Fibroblast of lung (primary cell): Measurements from ENCODE around the gene OR2T6. TPM values are rescaled to one million over a fixed set of nuclear protein-coding genes. Genes with fewer than 3 reads are reported as not detected.

Source experiments
- DNase-seq, 2 donors: peaks; one replicate each; pipeline versions ENCODE4 v3.0.0 to v3.0.0-alpha.2; 2010; ENCODE audit warnings: low read depth in 2 of 2
- H2AFZ ChIP-seq: 2 replicates; pipeline ENCODE4 v1.5.1; 2012; ENCODE audit warnings: low read length, control low read depth, inconsistent platforms
- H3K27ac ChIP-seq: 2 replicates; pipeline ENCODE4 v1.5.1; 2011; ENCODE audit warnings: low read length, control low read depth; ENCODE audit not compliant: insufficient read depth
- H3K27me3 ChIP-seq: 2 replicates; pipeline ENCODE4 v1.5.1; 2011; ENCODE audit warnings: mild to moderate bottlenecking, low read length; ENCODE audit not compliant: control insufficient read depth, insufficient read depth
- H3K36me3 ChIP-seq: 2 replicates; pipeline ENCODE4 v1.5.1; 2011; ENCODE audit warnings: low read length; ENCODE audit not compliant: control insufficient read depth, insufficient read depth
- H3K4me1 ChIP-seq: 2 replicates; pipeline ENCODE4 v1.5.1; 2011; ENCODE audit warnings: low read length; ENCODE audit not compliant: control insufficient read depth, insufficient read depth; ENCODE audit errors: extremely low read depth
- H3K4me2 ChIP-seq: 2 replicates; pipeline ENCODE4 v1.5.1; 2011; ENCODE audit warnings: low read length, control low read depth; ENCODE audit not compliant: insufficient read depth; ENCODE audit errors: extremely low read depth
- H3K4me3 ChIP-seq, 4 experiments: fragments of 200-600 bp in 1 of 4; sonication (generic) in 1 of 4; replicated peaks in 1 of 4; 2 replicates each; pipeline ENCODE4 v1.5.1; 2011 to 2016; ENCODE audit warnings: low read length in 4 of 4, low read depth in 3 of 4, mild to moderate bottlenecking in 3 of 4, control low read depth in 2 of 4, inconsistent platforms in 1 of 4, mixed read lengths in 1 of 4; ENCODE audit not compliant: insufficient read depth in 1 of 4; ENCODE audit errors: control extremely low read depth in 1 of 4
- H3K79me2 ChIP-seq: 2 replicates; pipeline ENCODE4 v1.5.1; 2012; ENCODE audit warnings: mild to moderate bottlenecking, low read length, inconsistent platforms; ENCODE audit not compliant: control insufficient read depth, insufficient read depth
- H3K9ac ChIP-seq: 2 replicates; pipeline ENCODE4 v1.5.1; 2011; ENCODE audit warnings: mild to moderate bottlenecking, low read length, control low read depth; ENCODE audit not compliant: insufficient read depth
- H3K9me3 ChIP-seq: 2 replicates; pipeline ENCODE4 v1.5.1; 2012; ENCODE audit warnings: low read depth, low read length; ENCODE audit not compliant: control insufficient read depth, insufficient read depth
- H4K20me1 ChIP-seq: 2 replicates; pipeline ENCODE4 v1.5.1; 2011; ENCODE audit warnings: low read length; ENCODE audit not compliant: control insufficient read depth, insufficient read depth; ENCODE audit errors: extremely low read depth
- EZH2 ChIP-seq: IDR thresholded peaks from 2 replicates; pipeline ENCODE4 v1.5.1; 2012; ENCODE audit warnings: low read length, control low read depth, mild to moderate bottlenecking; ENCODE audit errors: missing control alignments
- polyA plus RNA-seq, 2 donors: library from polyadenylated mRNA; depleted of rRNA in 1 of 2; stranded (reverse) in 1 of 2; unstranded in 1 of 2; fragments of >200 nt; gene quantifications; 2 replicates each; pipeline ENCODE4 v1.2.1, GENCODE V29; 2011 to 2012; ENCODE audit warnings: missing spikeins in 1 of 2
- total RNA-seq: library from RNA; depleted of rRNA; stranded (reverse); fragments of >200 nt; gene quantifications from 2 replicates; pipeline ENCODE4 v1.2.1, GENCODE V29; 2014
- TF ChIP-seq, protein P1 (sequence below), 2 donors: IDR thresholded peaks in 1 of 2; conservative IDR thresholded peaks in 1 of 2; 1 replicate in 1 of 2; 2 replicates in 1 of 2; pipeline ENCODE4 v1.5.1; 2011 to 2012; ENCODE audit warnings: low read length in 2 of 2, control low read depth in 1 of 2, inconsistent platforms in 1 of 2, low read depth in 1 of 2, mild to moderate bottlenecking in 1 of 2

Gene OR2T6
- total and polyA plus RNA-seq, 2 donors (not counting 1 experiment from before 2014, with no cell fraction given): not detected

DNA sequence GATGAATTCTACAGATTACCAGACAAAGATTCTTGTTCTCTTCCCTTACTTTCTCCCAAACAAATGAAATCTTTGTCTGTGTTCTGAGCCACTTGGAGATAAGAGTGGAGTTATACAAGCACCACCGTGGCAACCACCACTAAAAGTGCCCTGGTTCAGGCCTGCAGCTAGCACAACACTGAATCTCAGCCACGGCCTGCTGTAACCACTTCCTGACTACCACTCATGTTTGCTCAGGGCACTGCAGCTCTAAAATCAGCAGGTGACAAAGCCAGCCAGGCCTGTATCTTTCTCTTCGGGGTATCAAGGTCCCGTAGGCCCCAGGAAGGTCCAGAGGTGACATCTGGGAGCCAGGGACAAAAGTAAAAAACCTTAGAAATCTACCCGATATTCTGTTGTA lies 3.2 kb upstream of the OR2T6 start:
- Histone ChIP-seq H3K79me2 (no peaks in the 10 kb centered on the region), H4K20me1 (no peaks in the 10 kb centered on the region), H2AFZ (no peak overlapping the region), H3K36me3 (no peaks in the 10 kb centered on the region), H3K4me1 (no peaks in the 10 kb centered on the region), H3K4me2 (no peak overlapping the region), H3K27ac (no peak overlapping the region), H3K9me3 (no peaks in the 10 kb centered on the region), H3K27me3 (no peaks in the 10 kb centered on the region), H3K4me3 (no peak overlapping the region), H3K9ac (no peak overlapping the region)
- no peak for DNase-seq
- TF ChIP-seq, protein P1, sequence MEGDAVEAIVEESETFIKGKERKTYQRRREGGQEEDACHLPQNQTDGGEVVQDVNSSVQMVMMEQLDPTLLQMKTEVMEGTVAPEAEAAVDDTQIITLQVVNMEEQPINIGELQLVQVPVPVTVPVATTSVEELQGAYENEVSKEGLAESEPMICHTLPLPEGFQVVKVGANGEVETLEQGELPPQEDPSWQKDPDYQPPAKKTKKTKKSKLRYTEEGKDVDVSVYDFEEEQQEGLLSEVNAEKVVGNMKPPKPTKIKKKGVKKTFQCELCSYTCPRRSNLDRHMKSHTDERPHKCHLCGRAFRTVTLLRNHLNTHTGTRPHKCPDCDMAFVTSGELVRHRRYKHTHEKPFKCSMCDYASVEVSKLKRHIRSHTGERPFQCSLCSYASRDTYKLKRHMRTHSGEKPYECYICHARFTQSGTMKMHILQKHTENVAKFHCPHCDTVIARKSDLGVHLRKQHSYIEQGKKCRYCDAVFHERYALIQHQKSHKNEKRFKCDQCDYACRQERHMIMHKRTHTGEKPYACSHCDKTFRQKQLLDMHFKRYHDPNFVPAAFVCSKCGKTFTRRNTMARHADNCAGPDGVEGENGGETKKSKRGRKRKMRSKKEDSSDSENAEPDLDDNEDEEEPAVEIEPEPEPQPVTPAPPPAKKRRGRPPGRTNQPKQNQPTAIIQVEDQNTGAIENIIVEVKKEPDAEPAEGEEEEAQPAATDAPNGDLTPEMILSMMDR (conservative IDR thresholded peaks at IDR 0.05 in 1 of 2, IDR thresholded peaks at IDR 0.05 in 1 of 2; ENCODE audit: low read depth in 1 of 2, low read length in 2 of 2): no peak
- TF ChIP-seq EZH2: no peak

DNA sequence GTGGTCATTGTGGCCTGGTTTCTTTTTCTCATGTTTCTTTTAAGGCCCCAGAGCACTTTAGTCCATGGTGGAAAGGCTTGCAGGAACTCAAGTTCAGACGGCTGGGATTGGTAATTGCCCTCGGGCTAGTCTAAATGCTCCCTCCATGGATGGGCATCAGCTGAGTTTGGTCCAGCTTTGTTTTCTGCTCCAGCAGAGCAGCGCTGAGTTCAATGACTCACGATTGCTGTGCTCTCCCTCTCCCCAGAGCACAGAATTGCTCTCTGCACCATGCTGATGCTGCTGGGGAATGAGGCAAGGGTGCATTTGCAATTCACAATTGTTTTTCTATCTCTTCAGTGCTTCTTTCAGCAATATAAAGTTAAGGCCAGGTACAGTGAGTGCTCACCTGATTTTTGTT lies 1.8 kb upstream of the OR2T6 start:
- Histone ChIP-seq H4K20me1 (no peaks in the 10 kb centered on the region), H3K9me3 (no peaks in the 10 kb centered on the region), H3K4me2 (no peak overlapping the region), H3K27ac (no peak overlapping the region), H2AFZ (no peak overlapping the region), H3K79me2 (no peaks in the 10 kb centered on the region), H3K4me3 (no peak overlapping the region), H3K36me3 (no peaks in the 10 kb centered on the region), H3K9ac (no peak overlapping the region), H3K27me3 (no peaks in the 10 kb centered on the region), H3K4me1 (no peaks in the 10 kb centered on the region)
- DNase-seq: no peak
- no peak for TF ChIP-seq EZH2
- TF ChIP-seq, protein P1 (conservative IDR thresholded peaks at IDR 0.05 in 1 of 2, IDR thresholded peaks at IDR 0.05 in 1 of 2; ENCODE audit: low read depth in 1 of 2, low read length in 2 of 2): no peak

DNA sequence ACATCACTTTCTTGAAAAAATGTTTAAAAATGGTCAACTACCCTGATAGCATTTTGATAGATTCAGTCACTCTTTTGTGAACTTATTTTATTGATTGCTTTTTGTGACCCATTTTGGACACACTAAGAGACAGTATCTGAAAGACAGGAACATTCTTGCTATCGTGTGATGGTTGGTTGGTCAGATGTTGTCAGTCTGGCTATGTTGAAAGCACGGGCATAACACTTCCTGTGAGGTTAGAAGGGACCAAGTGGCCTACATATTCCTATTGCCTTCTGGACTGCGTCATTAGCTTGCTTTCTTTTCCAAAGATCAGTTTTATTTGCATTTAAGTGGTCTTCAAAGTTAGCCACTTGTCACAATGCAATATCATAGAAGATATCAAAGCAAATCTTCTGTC lies 1.4 kb downstream of the OR2T6 start:
- no peaks in the 10 kb centered on the region for H3K4me1 ChIP-seq
- no peak overlapping the region for H3K4me2 ChIP-seq
- H3K27me3 ChIP-seq: no peaks in the 10 kb centered on the region
- H3K9ac ChIP-seq: no peak overlapping the region
- no peaks in the 10 kb centered on the region for H3K36me3 ChIP-seq
- no peak for TF ChIP-seq EZH2
- TF ChIP-seq, protein P1 (conservative IDR thresholded peaks at IDR 0.05 in 1 of 2, IDR thresholded peaks at IDR 0.05 in 1 of 2; ENCODE audit: low read depth in 1 of 2, low read length in 2 of 2): no peak
- no peak overlapping the region for H3K27ac ChIP-seq
- DNase-seq: no peak
- no peaks in the 10 kb centered on the region for H3K79me2 ChIP-seq
- no peaks in the 10 kb centered on the region for H4K20me1 ChIP-seq
- no peaks in the 10 kb centered on the region for H3K9me3 ChIP-seq
- no peak overlapping the region for H3K4me3 ChIP-seq
- no peak overlapping the region for H2AFZ ChIP-seq
